SK-N-SH (cell line): ENCODE results near the gene TBX6. TPM values are rescaled to one million over a fixed set of nuclear protein-coding genes. Genes with fewer than 3 reads are reported as not detected.
A peak's percentile ranks its signal among the peaks of the same experiment; 100 is the strongest.

Experiments used
- CTCF ChIA-PET: fragments of 300-600, 350-600 bp; formaldehyde crosslinking; extraction: SDS; loops from one replicate; lab custom pipeline; 2021; lab: Yijun Ruan, JAX
- POLR2A ChIA-PET: fragments of 350-600 bp; sonication (Branson Sonifier 250); formaldehyde crosslinking; extraction: SDS; loops from one replicate; lab custom pipeline; 2020; ENCODE audit warnings: antibody characterized with exemption, inconsistent platforms; lab: Yijun Ruan, JAX
- DNase-seq: peaks from one replicate; pipeline ENCODE4 v3.0.0; 2012
- H2AFZ ChIP-seq: fragments of 200-600 bp; sonication (generic); 2 replicates; pipeline ENCODE4 v1.8.1; 2016; ENCODE audit warnings: antibody characterized with exemption, mild to moderate bottlenecking, low read depth
- H3F3A ChIP-seq: fragments of 200-600 bp; sonication (generic); replicated peaks from 2 replicates; pipeline ENCODE3; 2016; ENCODE audit warnings: antibody characterized with exemption, mild to moderate bottlenecking; ENCODE audit not compliant: insufficient read depth
- H3K27ac ChIP-seq, 2 experiments: fragments of 200-500 bp in 1 of 2; fragments of 200-600 bp in 1 of 2; sonication (Bioruptor generic) in 1 of 2; sonication (generic), shearing (Covaris generic) in 1 of 2; 2 replicates each; pipeline versions ENCODE4 v1.5.1 to v1.6.1; 2014 to 2016; ENCODE audit warnings: low read depth in 2 of 2, inconsistent platforms in 1 of 2, low read length in 1 of 2, mild to moderate bottlenecking in 1 of 2, mixed read lengths in 1 of 2
- H3K27me3 ChIP-seq: fragments of 200-600 bp; sonication (generic), shearing (Covaris generic); 2 replicates; pipeline ENCODE4 v1.6.1; 2016; ENCODE audit warnings: mixed run types; ENCODE audit not compliant: insufficient read depth
- H3K36me3 ChIP-seq, 2 experiments: fragments of 200-500 bp in 1 of 2; fragments of 200-600 bp in 1 of 2; sonication (Bioruptor generic) in 1 of 2; sonication (generic) in 1 of 2; replicated peaks in 1 of 2; 2 replicates each; pipeline versions ENCODE3 to v1.5.1; 2014 to 2016; ENCODE audit warnings: low read length in 1 of 2, mild to moderate bottlenecking in 1 of 2; ENCODE audit not compliant: insufficient read depth in 2 of 2, control insufficient read depth in 1 of 2
- H3K4me1 ChIP-seq, 2 experiments: fragments of 200-500 bp in 1 of 2; fragments of 200-600 bp in 1 of 2; sonication (Bioruptor generic) in 1 of 2; sonication (generic), shearing (Covaris generic) in 1 of 2; 2 replicates each; pipeline versions ENCODE4 v1.5.1 to v1.6.1; 2014 to 2016; ENCODE audit warnings: low read depth in 1 of 2, low read length in 1 of 2, mixed run types in 1 of 2; ENCODE audit not compliant: insufficient read depth in 2 of 2, control insufficient read depth in 1 of 2
- H3K4me2 ChIP-seq: fragments of 200-600 bp; sonication (generic), shearing (Covaris generic); 2 replicates; pipeline ENCODE4 v1.6.1; 2017; ENCODE audit warnings: mixed run types
- H3K4me3 ChIP-seq, 2 experiments: fragments of 200-500 bp in 1 of 2; fragments of 200-600 bp in 1 of 2; sonication (Bioruptor generic) in 1 of 2; sonication (generic), shearing (Covaris generic) in 1 of 2; 2 replicates each; pipeline versions ENCODE4 v1.5.1 to v1.8.1; 2014 to 2016; ENCODE audit warnings: low read depth in 2 of 2, inconsistent platforms in 1 of 2, low read length in 1 of 2, mild to moderate bottlenecking in 1 of 2, mixed read lengths in 1 of 2, moderate library complexity in 1 of 2
- H3K79me2 ChIP-seq: fragments of 200-600 bp; sonication (generic); 2 replicates; pipeline ENCODE4 v1.8.1; 2017; ENCODE audit warnings: mild to moderate bottlenecking; ENCODE audit not compliant: insufficient read depth
- H3K9ac ChIP-seq: fragments of 200-600 bp; sonication (generic); 2 replicates; pipeline ENCODE4 v1.6.1; 2017; ENCODE audit warnings: mixed run types
- H3K9me2 ChIP-seq: fragments of 200-600 bp; sonication (generic); 2 replicates; pipeline ENCODE4 v1.6.1; 2017; ENCODE audit warnings: mixed run types
- H3K9me3 ChIP-seq: fragments of 200-600 bp; sonication (generic); 2 replicates; pipeline ENCODE4 v1.6.1; 2017; ENCODE audit warnings: mixed run types, mild to moderate bottlenecking, moderate library complexity
- H4K20me1 ChIP-seq: fragments of 200-600 bp; sonication (generic); 2 replicates; pipeline ENCODE4 v1.6.1; 2017; ENCODE audit warnings: mild to moderate bottlenecking, mixed run types; ENCODE audit not compliant: insufficient read depth
- CTCF ChIP-seq: fragments of 200-600 bp; sonication (generic); IDR thresholded peaks from 2 replicates; pipeline ENCODE4 v1.6.1; 2017; ENCODE audit warnings: antibody characterized with exemption, mild to moderate bottlenecking, moderate library complexity
- ELF1 ChIP-seq: IDR thresholded peaks from 2 replicates; pipeline ENCODE4 v1.4.0; 2012
- EP300 ChIP-seq, 2 experiments: IDR thresholded peaks; 2 replicates each; pipeline versions ENCODE4 v1.4.0 to v1.6.1; 2012; ENCODE audit warnings: borderline replicate concordance in 1 of 2, low read depth in 1 of 2, low read length in 1 of 2
- FOXM1 ChIP-seq: IDR thresholded peaks from 2 replicates; pipeline ENCODE4 v1.4.0; 2012; ENCODE audit warnings: low read depth, mild to moderate bottlenecking
- GABPA ChIP-seq: IDR thresholded peaks from 2 replicates; pipeline ENCODE4 v1.4.0; 2012; ENCODE audit warnings: low read depth, mild to moderate bottlenecking
- IRF3 ChIP-seq: fragments of 150-350 bp; IDR thresholded peaks from 2 replicates; pipeline ENCODE4 v1.6.1; 2016; ENCODE audit warnings: mild to moderate bottlenecking, low read depth, low read length
- JUND ChIP-seq: IDR thresholded peaks from 2 replicates; pipeline ENCODE4 v1.4.0; 2012
- MAX ChIP-seq: IDR thresholded peaks from 2 replicates; pipeline ENCODE4 v1.4.0; 2012; ENCODE audit warnings: low read depth
- MEF2A ChIP-seq: IDR thresholded peaks from 2 replicates; pipeline ENCODE4 v1.4.0; 2012; ENCODE audit warnings: low read depth, borderline replicate concordance
- RAD21 ChIP-seq: IDR thresholded peaks from 2 replicates; pipeline ENCODE4 v1.6.1; 2012; ENCODE audit warnings: mild to moderate bottlenecking, low read length
- RCOR1 ChIP-seq: fragments of 150-350 bp; IDR thresholded peaks from 2 replicates; pipeline ENCODE4 v1.6.1; 2017; ENCODE audit warnings: antibody characterized with exemption, low read length
- RFX5 ChIP-seq: IDR thresholded peaks from 2 replicates; pipeline ENCODE4 v1.6.1; 2012; ENCODE audit warnings: mild to moderate bottlenecking, improper control_type of control experiment, low read length
- SIN3A ChIP-seq: IDR thresholded peaks from 2 replicates; pipeline ENCODE4 v1.6.1; 2012; ENCODE audit warnings: low read depth, mild to moderate bottlenecking, low read length, moderate library complexity, borderline replicate concordance
- SMC3 ChIP-seq: IDR thresholded peaks from 2 replicates; pipeline ENCODE4 v1.6.1; 2012; ENCODE audit warnings: low read depth, low read length, improper control_type of control experiment
- TCF12 ChIP-seq: IDR thresholded peaks from 2 replicates; pipeline ENCODE4 v1.4.0; 2012
- ZBTB33 ChIP-seq: IDR thresholded peaks from 2 replicates; pipeline ENCODE4 v1.4.0; 2012; ENCODE audit warnings: low read depth, borderline replicate concordance
- WGBS: methylation state at CpG from one replicate; pipeline ENCODE4 v1.1.6; 2017; ENCODE audit warnings: low lambda C conversion rate; 5-methylcytosine and 5-hydroxymethylcytosine counted together
- polyA plus RNA-seq, 3 experiments: library from polyadenylated mRNA; depleted of rRNA; stranded (reverse); fragments of >200 nt; gene quantifications; 2 replicates each; pipeline ENCODE4 v1.2.3, GENCODE V29; 2012

TBX6 gene
- polyA plus RNA-seq, 1 of the 3 experiments (the other 2 are of a cell fraction) = 0.18 TPM

GRCh38 chr16:30112197-30113030 lies 20.7 kb upstream of the TBX6 start:
- Histone ChIP-seq H3K27me3 (no peaks in the 10 kb centered on the region), H3K9ac (no peak overlapping the region), H3K9me2 (no peaks in the 10 kb centered on the region), H2AFZ (no peak overlapping the region), H3K36me3 (peaks cover 2 to 13% of the 10 kb centered on the region in 2 experiments), H4K20me1 (no peaks in the 10 kb centered on the region), H3K79me2 (no peaks in the 10 kb centered on the region), H3K4me3 (no peak overlapping the region), H3K27ac (no peak overlapping the region), H3K4me2 (no peak overlapping the region), H3K9me3 (no peaks in the 10 kb centered on the region), H3F3A (peaks cover 2% of the 10 kb centered on the region), H3K4me1 (peaks cover 5 to 6% of the 10 kb centered on the region in 2 experiments; a peak in 1 of 4 replicates)
- 76% methylated on average over 13 of the region's 29 CpGs for WGBS
- TF ChIP-seq ZBTB33 (0 out of 2 replicates have a peak, but pooled peaks have one; percentile 38), SMC3 (peak; percentile 54), CTCF (peak; percentile 65), ELF1 (no peak), RAD21 (peak; percentile 75)
- ChIA-PET CTCF (interaction anchor here (0.6 to 6.1 kb wide), 22 partner anchors 9 to 789 kb away, joined by 3 to 49 read pairs (median 4); partner anchors contain the start of genes ALDOA, CORO1A, MAPK3 and TBX6), POLR2A (no interaction called here)
- peak; percentile 87 for DNase-seq

GRCh38 chr16:30110661-30111060 lies 18.9 kb upstream of the TBX6 start:
- DNase-seq = no peak

More at GRCh38 chr16:30110661-30111060, 18.9 kb upstream of the TBX6 start:
- Histone ChIP-seq H3K27me3 (no peaks in the 10 kb centered on the region), H4K20me1 (no peaks in the 10 kb centered on the region), H3K9me3 (no peaks in the 10 kb centered on the region), H3K4me2 (no peak overlapping the region), H3K9me2 (no peaks in the 10 kb centered on the region), H2AFZ (no peak overlapping the region), H3K4me3 (no peak overlapping the region), H3K27ac (no peak overlapping the region), H3K9ac (no peak overlapping the region), H3K4me1 (peaks cover 5 to 6% of the 10 kb centered on the region in 2 experiments; a peak in 1 of 4 replicates), H3K36me3 (peaks cover 0 to 13% of the 10 kb centered on the region in 2 experiments), H3K79me2 (no peaks in the 10 kb centered on the region), H3F3A (peaks cover 2% of the 10 kb centered on the region)
- TF ChIP-seq IRF3 = no peak
- TF ChIP-seq SIN3A = no peak
- TF ChIP-seq RAD21 = no peak
- no peak for TF ChIP-seq TCF12
- no peak for TF ChIP-seq GABPA
- TF ChIP-seq MAX = no peak
- no peak for TF ChIP-seq JUND
- no peak for TF ChIP-seq FOXM1
- TF ChIP-seq MEF2A = no peak
- TF ChIP-seq RCOR1 = no peak
- no peak for TF ChIP-seq EP300 (IDR thresholded peaks at IDR 0.05; ENCODE audit: borderline replicate concordance in 1 of 2, low read depth in 1 of 2, low read length in 1 of 2)
- TF ChIP-seq RFX5 = no peak
- WGBS = 65% methylated on average over 7 of the region's 7 CpGs
- ChIA-PET CTCF (interaction anchor here (0.6 to 6.1 kb wide), 6 partner anchors 8 to 78 kb away, joined by 3 to 49 read pairs (median 4); partner anchors contain the start of genes ALDOA and TBX6), POLR2A (no interaction called here)
